GM21367 (cell line): ENCODE data around the gene IL32.

Experiments used
- ATAC-seq: cut with Tn5 transposase; IDR thresholded peaks from one replicate; pipeline ENCODE4 v1.9.1; 2021; ENCODE audit not compliant: unreplicated experiment

IL32 gene, protein sequence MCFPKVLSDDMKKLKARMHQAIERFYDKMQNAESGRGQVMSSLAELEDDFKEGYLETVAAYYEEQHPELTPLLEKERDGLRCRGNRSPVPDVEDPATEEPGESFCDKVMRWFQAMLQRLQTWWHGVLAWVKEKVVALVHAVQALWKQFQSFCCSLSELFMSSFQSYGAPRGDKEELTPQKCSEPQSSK

DNA sequence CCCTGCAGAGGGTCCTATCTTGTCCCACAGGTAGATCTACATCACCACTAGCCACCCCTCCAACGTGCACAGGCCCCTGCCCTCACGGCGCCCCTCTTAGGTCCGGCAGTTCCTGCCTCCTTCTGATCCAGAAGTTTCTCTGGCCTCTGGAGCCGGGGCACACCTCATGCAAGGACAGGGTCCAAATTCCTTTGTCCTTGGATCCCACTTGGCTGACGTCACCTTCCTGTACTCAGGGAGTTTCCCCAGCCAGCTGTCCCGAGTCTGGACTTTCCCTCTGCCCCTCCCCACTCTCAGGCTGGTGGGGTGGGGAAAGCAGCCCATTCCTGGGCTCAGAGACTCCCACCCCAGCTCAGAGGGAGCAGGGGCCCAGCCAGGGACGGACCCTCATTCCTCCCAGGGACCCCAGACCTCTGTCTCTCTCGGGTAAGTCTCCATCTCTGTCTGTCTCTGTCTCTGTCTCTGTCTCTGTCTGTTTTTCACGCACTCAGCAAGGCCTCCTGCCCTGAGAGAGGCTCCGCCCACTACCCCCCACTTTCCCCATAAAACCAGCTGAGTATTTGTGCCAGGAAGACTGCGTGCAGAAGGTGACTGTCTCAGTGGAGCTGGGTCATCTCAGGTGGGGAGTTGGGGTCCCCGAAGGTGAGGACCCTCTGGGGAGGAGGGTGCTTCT lies at the start of gene IL32:
TSS of gene IL32 (plus strand) at position 572 of the 673 bp plus-strand sequence. CDS start 172 bp downstream, outside the sequence.
- no peak for ATAC-seq

DNA sequence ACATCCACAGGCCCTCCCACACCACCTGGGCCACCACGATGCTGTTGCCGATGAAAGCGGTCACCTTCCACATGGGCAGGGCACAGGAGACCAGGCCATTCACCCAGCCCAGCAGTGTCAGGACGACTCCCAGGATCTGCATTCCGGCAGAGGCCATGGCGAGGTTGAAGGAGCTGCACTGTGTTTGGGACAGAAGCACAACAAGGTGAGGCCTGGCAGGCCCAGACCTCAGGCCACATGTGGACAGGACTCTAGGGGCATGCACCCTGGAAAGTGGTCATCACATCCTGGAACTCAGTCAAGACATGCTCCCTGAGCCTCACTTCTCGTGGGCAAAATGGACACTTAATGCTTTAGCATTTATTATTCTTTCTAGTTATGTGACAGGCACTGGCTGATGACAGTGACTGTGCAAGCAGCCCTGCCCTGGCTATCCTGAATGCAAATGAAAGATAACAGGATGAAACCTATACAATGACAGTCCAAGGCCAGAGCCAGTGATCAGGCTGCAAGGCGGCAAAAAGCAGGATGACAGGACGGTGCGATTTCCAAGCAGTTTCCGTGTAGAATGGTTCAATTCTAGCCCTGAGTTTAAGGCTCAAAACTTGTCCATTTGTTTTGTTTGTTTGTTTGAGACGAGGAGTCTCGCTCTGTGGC lies 49.4 kb upstream of the IL32 start:
- no peak for ATAC-seq

DNA sequence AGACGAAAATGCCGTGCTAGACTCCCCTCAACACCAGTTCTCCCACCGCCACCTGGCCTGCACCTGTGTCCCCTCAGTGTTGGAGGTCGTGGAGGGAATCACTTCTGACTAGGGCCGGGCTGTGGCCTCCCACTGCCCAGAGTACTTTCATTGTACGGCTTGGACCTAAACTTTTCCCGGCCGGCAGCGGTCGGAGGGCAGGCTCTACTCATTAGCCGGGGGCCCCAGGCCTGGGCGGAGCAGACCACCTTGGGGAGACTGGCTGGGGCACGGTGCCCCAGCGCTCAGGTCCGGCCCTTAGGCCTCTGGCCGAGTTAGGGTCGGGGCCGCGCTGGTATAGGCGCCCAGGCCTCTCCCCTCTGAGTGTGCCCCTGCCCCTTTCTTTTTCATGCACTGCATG lies 48.1 kb upstream of the IL32 start:
- no peak for ATAC-seq

DNA sequence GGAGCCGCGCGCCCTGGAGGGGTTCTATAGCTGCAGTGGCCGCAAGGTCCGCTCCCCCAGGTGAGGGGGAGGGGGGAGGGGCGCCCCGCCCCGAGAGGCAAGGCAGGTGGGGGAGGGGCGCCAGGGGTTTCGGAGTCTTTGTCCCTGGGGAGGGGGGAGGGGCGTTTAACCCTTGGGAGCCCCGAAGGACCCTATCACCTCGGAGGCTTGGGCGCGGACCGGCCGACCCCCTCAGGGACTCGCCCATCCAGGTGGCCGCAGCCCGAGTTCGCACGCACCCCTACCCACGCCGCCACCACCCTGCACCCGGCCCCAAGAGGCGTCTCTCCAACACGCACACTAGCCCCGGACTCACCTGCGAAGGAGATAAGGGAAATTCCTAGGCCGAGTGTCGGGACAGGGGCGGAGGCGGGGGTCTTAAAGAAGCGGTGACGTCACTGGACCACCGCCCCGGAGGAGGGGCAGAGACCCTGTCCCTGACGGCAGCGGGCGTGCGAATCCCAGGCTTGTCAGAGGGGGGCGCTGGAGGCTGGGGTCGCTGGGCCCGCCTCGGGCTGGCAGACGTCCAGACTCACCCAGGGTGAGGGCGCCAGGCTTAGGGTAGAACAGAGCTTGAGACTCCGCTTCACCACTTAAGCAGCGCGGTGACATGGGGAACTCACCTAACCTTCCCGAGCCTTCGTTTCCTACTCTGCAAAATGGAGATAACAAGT lies 47.5 kb upstream of the IL32 start, which contains the start of gene CLDN6:
TSS of gene CLDN6 (minus strand) at position 390 of the 713 bp plus-strand sequence. CDS start 2,162 bp downstream, outside the sequence.
- ATAC-seq: no peak

DNA sequence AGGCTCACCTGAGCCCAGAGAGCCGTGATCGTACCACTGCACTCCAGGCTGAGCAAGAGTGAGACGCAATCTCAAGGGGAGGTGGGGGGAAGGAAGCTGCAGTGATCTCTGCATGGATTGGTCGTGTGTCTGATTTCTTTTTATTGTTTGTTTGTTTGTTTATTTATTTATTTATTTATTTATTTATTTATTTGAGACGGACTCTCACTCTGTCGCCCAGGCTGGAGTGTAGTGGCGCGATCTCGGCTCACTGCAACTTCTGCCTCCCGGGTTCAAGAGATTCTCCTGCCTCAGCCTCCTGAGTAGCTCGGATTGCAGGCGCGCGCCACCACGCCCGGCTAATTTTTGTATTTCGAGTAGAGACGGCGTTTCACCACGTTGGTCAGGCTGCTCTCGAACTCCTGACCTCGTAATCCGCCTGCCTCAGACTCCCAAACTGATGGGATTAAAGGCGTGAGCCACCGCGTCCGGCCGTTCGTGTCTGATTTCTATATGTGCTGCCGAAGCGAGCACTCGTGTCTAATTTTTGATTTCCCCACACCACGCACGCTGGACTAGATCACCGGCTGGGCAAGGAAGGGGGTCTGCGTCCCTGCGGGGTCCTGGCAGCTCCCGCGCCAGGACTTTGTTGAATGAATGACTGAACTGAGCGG lies 45.7 kb upstream of the IL32 start:
- ATAC-seq: no peak

DNA sequence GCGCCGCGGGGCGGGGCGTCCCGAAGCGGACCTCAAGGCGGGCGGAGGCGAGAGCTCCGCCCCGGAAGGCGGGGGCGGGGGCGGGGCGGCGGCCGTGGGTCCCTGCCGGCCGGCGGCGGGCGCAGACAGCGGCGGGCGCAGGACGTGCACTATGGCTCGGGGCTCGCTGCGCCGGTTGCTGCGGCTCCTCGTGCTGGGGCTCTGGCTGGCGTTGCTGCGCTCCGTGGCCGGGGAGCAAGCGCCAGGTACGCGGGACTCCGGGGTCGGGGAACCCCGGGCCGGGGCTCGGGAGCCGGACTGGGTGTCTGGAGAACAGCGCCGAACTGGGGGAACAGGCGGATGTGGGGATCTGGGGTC lies 45.2 kb upstream of the IL32 start, which contains the start of gene TNFRSF12A:
TSS of gene TNFRSF12A (plus strand) at position 122 of the 357 bp plus-strand sequence. CDS start at position 152, 30 bp downstream.
- ATAC-seq: no peak

DNA sequence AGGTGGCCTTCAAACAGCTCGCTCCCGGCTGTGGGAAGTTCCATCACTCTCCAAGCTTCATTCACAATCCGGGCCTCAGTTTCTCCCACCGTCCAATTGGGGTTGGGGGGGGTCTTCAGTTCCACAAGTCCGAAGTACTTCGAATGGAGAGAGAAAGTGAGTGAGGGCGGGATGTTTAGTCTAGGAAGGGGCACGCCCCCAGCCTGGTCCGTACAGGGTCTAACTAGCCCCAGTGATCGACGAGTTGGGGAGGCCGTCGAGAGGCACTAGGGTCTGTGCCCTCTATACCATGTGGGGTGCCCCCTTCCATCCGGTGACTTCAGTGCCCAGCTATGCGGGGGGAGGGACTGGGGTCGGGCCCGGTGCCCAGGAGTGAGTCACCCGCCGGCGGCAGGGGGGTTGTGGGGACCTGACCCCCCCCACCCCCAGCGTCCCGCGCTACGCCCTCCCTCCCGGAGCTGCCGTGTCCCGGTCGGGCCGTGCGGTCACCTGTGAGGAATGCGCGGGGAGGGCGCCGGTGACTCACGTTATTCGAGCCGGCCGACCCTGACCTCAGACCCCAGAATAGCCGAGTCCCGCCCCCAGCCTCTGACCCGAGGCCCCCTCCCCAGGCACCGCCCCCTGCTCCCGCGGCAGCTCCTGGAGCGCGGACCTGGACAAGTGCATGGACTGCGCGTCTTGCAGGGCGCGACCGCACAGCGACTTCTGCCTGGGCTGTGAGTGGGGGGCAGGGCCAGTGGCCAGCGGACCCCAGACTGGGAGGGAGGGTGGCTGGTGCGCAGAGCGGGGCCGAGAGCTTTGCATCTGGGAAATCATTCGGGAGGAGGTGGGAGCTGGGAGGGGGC lies 44.6 kb upstream of the IL32 start:
- ATAC-seq: no peak

DNA sequence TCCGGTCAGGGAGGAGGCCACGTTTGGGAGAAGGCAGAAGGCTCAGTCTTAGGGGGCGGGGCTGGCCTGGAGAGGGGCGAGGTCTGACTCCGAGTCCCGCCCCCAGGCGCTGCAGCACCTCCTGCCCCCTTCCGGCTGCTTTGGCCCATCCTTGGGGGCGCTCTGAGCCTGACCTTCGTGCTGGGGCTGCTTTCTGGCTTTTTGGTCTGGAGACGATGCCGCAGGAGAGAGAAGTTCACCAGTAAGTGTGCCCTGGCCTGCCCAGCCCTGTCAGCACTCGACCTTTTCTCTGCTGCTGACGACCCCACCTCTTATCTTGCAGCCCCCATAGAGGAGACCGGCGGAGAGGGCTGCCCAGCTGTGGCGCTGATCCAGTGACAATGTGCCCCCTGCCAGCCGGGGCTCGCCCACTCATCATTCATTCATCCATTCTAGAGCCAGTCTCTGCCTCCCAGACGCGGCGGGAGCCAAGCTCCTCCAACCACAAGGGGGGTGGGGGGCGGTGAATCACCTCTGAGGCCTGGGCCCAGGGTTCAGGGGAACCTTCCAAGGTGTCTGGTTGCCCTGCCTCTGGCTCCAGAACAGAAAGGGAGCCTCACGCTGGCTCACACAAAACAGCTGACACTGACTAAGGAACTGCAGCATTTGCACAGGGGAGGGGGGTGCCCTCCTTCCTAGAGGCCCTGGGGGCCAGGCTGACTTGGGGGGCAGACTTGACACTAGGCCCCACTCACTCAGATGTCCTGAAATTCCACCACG lies 43.8 kb upstream of the IL32 start:
- ATAC-seq: no peak

DNA sequence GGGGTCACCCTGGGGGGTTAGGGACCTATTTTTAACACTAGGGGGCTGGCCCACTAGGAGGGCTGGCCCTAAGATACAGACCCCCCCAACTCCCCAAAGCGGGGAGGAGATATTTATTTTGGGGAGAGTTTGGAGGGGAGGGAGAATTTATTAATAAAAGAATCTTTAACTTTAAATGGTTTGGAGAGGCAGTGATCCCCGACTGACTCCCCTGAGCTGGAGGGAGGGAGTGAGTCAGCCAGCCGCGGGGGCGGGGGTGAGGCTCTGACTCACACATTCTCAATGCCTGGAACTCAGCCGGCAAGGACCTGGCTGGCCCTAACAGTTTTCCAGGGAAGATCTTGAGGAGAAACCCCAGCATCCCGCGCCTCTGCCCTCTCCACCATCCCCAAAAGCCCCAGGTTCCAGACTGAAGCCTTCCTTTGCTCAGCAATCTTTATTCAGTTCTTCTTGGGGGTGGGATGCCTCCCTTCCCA lies 43.2 kb upstream of the IL32 start:
- no peak for ATAC-seq

DNA sequence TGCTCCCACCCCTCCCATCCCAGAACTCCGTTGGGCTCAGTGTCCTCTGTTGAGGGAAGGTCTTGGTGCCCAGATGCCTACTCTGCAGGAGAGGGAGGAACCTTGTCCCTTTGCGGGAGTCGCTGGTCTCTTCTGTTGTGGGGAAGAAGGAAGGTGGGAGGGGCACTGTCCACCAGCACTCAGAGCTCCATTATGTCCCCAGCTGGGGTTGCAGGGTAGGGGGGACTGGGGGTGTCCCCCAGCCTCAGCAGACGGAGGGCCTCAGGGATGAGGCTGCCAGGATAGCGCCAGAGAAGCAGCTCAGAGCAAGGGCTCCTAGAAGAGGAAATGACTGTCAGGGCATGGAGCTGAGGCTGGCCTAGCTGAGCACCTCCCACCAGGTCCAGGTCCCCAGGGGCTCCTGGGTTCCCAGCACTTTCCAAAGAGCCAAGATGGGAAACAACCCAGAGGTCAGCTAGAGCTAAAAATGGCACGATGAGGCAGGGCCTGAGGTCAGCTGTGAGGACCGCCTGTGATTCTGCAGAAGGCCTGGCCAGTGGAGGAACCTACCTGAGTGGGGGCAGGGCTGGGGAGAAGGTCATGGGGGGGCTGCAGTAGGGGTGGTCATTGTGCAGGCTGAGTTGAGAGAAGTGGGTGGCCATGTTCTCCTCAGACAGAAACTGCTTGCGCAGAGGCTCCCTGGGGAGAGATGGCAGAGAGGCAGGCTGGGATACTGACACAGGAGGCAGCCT lies 42.6 kb upstream of the IL32 start:
- no peak for ATAC-seq

DNA sequence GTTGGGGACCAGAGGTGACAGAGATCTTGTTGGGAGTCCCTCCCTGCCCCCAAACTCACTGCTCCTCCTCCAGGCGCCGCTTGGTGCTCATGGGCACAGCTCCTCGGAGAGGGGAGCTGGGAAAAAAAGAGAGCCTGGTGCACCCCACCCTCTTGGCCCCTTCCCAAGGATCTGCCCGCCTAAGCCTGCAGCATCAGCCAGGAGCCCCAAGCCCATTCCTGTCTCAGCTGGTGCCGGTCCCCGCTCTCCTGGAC lies 42.1 kb upstream of the IL32 start:
- no peak for ATAC-seq

DNA sequence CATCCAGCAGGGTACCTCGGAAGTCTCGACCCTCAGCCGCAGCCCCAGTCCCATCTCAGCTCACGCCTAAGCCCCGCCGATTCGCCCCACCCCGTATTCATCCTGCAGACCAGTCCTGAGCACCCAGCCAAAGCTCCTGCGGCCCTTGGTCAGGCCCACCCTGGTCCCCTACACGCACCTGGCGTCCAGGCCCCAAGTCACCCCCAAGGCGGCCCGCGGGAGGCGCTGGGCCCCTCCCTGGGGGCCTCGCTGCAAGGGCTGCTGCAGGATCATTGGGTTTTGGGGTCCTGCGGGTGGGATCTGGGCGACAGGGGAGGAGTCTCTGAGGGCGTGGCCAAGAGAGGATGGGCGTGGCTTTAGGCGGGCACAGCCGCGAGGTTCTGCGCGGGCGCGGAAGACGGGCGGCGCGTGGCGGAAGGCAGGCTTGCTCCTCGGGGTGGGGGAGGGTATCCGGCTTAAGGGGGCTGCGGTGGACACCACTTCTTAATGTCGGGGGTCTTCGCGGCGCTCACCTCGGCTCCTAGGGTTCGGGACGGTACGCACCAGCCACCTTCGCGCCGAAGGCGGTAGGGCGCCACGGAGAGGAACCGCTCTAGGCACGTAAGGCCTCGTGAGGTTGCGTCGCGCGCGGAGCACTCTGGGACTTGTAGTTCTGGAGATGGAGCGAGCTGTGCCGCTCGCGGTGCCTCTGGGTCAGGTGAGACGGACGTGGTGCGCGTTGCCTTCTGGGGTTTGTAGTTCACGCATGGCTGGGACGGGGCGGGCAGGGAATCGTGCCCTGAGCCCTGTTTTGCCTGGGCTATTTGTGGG lies 41.6 kb upstream of the IL32 start, which contains the start of the genes HCFC1R1 and THOC6:
TSS of gene HCFC1R1 (minus strand) at position 274 of the 810 bp plus-strand sequence. CDS start at position 273, 1 bp downstream.
TSS of gene THOC6 (plus strand) at position 367 of the 810 bp plus-strand sequence. CDS start at position 659, 292 bp downstream.
- peak; percentile 61 for ATAC-seq

DNA sequence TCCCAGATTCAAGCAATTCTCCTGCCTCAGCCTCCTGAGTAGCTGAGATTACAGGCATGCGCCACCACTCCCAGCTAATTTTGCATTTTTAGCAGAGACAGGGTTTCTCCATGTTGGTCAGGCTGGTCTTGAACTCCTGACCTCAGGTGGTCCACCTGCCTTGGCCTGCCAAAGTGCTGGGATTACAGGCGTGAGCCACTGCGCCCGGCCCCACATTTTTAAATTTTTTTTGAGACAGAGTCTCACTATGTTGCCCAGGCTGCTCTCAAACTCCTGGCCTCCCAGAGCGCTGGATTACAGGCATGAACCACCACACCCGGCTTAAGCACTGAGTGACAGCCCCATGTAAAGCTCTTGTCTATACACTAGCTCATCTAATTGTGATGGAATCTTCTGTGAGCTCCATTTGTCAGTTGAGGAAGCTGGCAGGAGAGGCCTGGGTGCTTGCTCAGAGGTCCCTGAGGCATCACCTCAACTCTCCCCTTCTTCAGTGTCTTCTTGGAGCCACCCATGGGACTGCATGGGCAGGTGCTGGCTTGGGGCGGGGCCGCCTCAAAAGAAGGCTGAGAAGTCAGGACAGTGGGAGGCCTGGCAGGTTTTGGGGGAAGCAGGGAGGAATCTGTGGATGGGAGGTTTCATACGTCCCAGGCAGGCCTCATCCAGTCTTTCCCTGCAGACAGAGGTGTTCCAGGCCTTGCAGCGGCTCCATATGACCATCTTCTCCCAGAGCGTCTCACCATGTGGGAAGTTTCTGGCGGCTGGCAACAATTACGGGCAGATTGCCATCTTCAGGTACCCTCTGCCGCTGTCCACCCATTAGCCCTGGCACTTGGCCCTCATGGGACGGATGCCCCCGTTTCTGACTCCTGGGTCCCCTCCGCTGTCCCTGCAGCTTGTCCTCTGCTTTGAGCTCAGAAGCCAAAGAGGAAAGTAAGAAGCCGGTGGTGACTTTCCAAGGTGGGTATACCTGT lies 40.1 kb upstream of the IL32 start:
- no peak for ATAC-seq

DNA sequence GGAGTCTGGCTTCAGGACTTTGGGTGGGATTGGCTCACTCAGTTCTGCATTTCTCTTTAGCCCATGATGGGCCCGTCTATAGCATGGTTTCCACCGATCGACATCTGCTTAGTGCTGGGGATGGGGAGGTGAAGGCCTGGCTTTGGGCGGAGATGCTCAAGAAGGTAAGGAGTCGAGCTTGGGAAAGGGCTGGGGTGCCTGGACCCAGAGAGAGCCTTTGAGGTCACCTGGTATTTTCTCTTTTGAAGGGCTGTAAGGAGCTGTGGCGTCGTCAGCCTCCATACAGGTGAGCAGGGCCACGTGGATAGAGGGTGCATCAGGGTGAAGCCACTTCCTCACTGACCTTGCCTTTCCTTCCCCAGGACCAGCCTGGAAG lies 39.4 kb upstream of the IL32 start:
- no peak for ATAC-seq

DNA sequence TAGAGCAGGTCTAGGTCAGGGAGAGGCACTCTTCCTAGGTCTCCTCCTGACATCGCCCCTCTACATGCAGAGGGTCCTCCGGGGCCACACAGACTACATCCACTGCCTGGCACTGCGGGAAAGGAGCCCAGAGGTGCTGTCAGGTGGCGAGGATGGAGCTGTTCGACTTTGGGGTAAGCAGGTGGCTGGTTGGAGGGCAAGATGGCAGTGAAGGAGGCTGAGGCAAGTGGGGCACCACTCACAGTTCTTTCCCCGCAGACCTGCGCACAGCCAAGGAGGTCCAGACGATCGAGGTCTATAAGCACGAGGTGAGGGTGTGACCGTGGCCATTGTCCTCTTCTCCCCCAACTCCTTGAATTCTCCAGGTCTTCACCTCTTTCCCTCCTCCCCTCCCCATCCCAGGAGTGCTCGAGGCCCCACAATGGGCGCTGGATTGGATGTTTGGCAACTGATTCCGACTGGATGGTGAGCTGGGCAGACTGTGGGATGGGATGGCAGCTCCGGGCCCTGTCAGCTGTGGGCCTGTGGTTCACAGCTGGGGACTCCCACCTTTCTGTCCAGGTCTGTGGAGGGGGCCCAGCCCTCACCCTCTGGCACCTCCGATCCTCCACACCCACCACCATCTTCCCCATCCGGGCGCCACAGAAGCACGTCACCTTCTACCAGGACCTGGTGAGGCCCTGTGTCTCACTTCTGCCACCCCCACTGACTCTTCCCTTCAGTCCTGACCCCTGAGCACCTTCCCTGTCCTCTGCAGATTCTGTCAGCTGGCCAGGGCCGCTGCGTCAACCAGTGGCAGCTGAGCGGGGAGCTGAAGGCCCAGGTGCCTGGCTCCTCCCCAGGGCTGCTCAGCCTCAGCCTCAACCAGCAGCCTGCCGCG lies 38.6 kb upstream of the IL32 start:
- no peak for ATAC-seq

DNA sequence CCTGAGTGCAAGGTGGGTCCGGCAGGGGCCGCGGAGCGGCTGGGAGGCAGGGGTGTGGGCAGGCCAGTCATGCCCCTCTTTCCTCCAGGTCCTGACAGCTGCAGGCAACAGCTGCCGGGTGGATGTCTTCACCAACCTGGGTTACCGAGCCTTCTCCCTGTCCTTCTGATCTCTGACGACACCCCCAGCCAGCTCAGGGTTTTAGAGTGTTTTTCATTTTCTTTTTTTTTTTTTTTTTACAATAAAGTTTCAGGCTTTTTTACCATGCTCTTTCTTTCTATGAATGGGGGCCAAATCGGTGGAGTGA lies 38.0 kb upstream of the IL32 start:
- ATAC-seq: no peak
